ENCODE results near the gene INTS11. TPM values are rescaled to one million over a fixed set of nuclear protein-coding genes. Genes with fewer than 3 reads are reported as not detected.

The INTS11 gene
- total and polyA plus RNA-seq, 4 donors, result 39.8 to 206 (median 114) TPM

DNA sequence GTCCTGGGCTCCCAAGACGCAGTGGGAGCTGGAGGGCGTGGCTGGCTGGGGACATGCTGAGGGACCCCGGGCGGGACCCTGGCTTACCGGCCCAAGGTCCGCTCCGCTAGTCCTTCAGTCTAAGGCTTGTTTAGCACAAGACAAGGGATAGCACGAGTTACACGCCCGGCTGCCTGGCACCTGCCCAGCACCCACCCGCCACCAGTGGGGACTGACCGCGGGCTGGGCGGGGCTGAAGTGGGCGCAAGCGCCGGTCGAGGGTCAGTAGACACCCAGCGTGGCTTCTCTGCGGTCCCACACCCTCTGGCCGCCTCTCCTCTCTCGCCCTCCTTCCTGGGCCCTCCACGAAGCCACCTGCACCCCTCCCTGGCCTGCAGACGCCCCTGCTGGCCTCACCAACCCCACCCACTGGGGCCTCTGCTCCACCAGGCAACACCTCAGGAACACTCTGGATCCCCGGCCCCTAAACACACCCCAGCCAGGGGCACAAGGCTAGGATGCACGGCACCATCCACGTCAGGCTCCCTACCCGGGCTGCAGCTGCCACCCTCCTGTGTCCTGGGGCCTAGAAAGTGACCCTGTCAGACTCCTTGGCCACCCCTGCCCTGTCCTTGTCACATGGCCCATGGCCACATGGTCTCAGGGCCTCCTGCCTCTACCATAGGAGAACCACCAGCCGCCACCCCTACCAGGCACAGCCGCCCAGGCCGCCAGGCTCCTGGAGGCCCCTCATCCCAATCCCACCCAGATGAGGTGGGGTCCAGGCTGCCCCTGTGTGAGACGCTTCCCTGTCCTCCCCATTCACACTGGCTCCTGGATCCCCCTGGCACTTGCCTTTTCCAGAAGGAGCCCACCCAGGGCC lies 12.7 kb upstream of the INTS11 start:
- no peak for DNase-seq (ENCODE audit: low read depth in 4 of 6, low spot score in 6 of 6)
- Histone ChIP-seq H3K9me3 (ENCODE audit: control insufficient read depth, insufficient read depth, low read length) (no peaks in the 10 kb centered on the region), H3K36me3 (ENCODE audit: control insufficient read depth, insufficient read depth, low read length) (peaks cover 100% of the 10 kb centered on the region), H3K27ac (ENCODE audit: low read depth, low read length) (no peak overlapping the region), H3K27me3 (ENCODE audit: control insufficient read depth, insufficient read depth, low read length) (no peaks in the 10 kb centered on the region), H3K4me3 (ENCODE audit: low read depth, low read length) (no peak overlapping the region), H3K4me1 (ENCODE audit: control insufficient read depth, insufficient read depth, low read length) (no peaks in the 10 kb centered on the region)
- WGBS (ENCODE audit: insufficient coverage), result 95% methylated on average over 31 of the region's 32 CpGs

DNA sequence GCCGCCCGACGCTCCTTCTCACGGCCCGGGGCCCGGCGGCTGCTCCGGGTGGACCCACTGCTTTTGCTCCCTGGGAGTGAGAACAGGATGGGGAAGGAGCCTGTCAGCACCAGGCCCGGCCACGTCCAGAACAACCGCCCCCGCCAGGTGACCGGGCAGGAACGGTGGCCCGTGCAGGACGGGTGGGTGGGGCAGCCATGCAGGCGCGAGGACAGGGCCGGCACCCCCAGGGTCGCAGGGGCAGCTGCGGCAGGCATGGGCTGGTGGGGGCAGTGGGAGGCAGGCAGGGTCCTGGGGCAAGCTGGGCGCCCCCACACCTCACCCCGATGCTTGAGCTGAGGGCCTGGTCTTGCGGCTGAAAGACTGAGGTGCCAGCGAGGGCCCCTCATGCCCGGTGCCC lies 12.0 kb upstream of the INTS11 start:
- peaks cover 94% of the 10 kb centered on the region for H3K36me3 ChIP-seq (ENCODE audit: control insufficient read depth, insufficient read depth, low read length)
- H3K4me1 ChIP-seq (ENCODE audit: control insufficient read depth, insufficient read depth, low read length), result peaks cover 1% of the 10 kb centered on the region
- H3K27me3 ChIP-seq (ENCODE audit: control insufficient read depth, insufficient read depth, low read length), result no peaks in the 10 kb centered on the region
- H3K27ac ChIP-seq (ENCODE audit: low read depth, low read length), result no peak overlapping the region
- DNase-seq (ENCODE audit: low read depth in 4 of 6, low spot score in 6 of 6), result no peak
- H3K4me3 ChIP-seq (ENCODE audit: low read depth, low read length), result no peak overlapping the region
- 89% methylated on average over 25 of the region's 26 CpGs for WGBS (ENCODE audit: insufficient coverage)
- H3K9me3 ChIP-seq (ENCODE audit: control insufficient read depth, insufficient read depth, low read length), result no peaks in the 10 kb centered on the region

DNA sequence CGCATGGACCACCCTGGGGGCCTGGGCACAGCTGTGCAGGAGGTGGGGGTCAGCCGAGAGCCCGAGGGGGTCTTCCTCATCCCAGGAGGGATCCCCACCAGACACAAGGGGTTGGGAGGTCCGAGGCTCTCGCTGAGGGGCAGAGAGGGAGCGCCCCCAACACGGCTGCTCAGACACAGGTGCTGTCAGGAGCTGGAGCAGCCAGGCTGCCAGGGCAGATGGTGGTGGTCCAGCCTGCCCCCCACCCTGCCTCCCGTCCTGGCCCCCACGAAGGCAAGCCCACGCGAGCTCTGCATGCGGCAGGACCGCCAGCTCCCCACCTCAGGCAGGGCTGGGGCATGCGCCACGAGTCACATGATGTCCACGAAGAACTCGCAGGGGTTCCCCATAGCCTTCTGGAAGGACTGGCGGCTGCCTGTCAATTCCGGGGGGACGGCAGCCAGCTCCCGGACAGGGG lies 11.4 kb upstream of the INTS11 start:
- peaks cover 7% of the 10 kb centered on the region for H3K4me1 ChIP-seq (ENCODE audit: control insufficient read depth, insufficient read depth, low read length)
- H3K9me3 ChIP-seq (ENCODE audit: control insufficient read depth, insufficient read depth, low read length), result no peaks in the 10 kb centered on the region
- no peak for DNase-seq (ENCODE audit: low read depth in 4 of 6, low spot score in 6 of 6)
- WGBS (ENCODE audit: insufficient coverage), result 83% methylated on average over 18 of the region's 21 CpGs
- H3K4me3 ChIP-seq (ENCODE audit: low read depth, low read length), result no peak overlapping the region
- H3K36me3 ChIP-seq (ENCODE audit: control insufficient read depth, insufficient read depth, low read length), result peaks cover 94% of the 10 kb centered on the region
- H3K27me3 ChIP-seq (ENCODE audit: control insufficient read depth, insufficient read depth, low read length), result no peaks in the 10 kb centered on the region
- H3K27ac ChIP-seq (ENCODE audit: low read depth, low read length), result no peak overlapping the region

DNA sequence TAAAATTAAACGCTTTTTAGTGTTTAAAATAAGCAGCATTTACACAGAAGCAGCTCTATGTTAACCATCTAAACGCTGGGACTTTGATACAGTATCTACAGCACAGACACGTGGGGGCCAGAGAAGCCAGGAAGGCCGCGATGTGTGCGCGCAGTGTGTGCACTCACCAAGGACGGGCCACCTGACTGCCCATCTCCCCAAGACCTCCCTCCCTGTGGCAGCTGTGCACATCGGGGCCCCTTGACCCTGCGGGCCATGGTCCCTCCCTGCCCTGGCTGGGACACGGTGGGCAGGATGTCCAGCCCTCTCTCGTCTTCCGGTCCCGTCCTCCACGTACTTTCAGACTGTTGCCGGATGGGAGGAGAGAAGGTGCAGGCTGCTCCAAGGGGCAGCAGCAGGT lies 10.8 kb upstream of the INTS11 start:
- 67% methylated on average over 7 of the region's 16 CpGs for WGBS (ENCODE audit: insufficient coverage)
- Histone ChIP-seq H3K9me3 (ENCODE audit: control insufficient read depth, insufficient read depth, low read length) (no peaks in the 10 kb centered on the region), H3K27me3 (ENCODE audit: control insufficient read depth, insufficient read depth, low read length) (no peaks in the 10 kb centered on the region), H3K4me3 (ENCODE audit: low read depth, low read length) (no peak overlapping the region), H3K27ac (ENCODE audit: low read depth, low read length) (no peak overlapping the region), H3K36me3 (ENCODE audit: control insufficient read depth, insufficient read depth, low read length) (peaks cover 94% of the 10 kb centered on the region), H3K4me1 (ENCODE audit: control insufficient read depth, insufficient read depth, low read length) (peaks cover 13% of the 10 kb centered on the region)
- no peak for DNase-seq (ENCODE audit: low read depth in 4 of 6, low spot score in 6 of 6)

DNA sequence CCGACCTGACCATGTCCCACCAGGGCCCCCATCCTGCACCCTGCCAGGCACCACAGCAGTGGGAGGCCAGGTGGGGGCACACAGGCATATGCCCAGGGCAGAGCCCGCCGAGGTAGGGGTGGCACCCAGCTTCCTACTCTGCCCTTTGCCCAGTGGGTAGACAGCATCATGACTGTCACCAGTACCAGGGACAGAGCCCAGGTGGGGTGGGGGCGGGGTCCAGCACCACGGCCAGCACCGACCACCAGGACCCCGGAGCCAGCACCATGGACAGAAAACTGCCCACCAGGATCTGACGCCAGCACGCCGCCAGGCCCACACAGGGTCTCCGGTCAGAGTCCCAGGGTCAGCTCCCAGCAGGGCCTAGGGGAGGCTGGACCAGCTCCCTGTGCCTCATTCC lies 10.4 kb upstream of the INTS11 start:
- WGBS (ENCODE audit: insufficient coverage), result 52% methylated on average over 11 of the region's 11 CpGs
- peaks cover 13% of the 10 kb centered on the region for H3K4me1 ChIP-seq (ENCODE audit: control insufficient read depth, insufficient read depth, low read length)
- DNase-seq (ENCODE audit: low read depth in 4 of 6, low spot score in 6 of 6), result no peak
- H3K4me3 ChIP-seq (ENCODE audit: low read depth, low read length), result no peak overlapping the region
- peaks cover 93% of the 10 kb centered on the region for H3K36me3 ChIP-seq (ENCODE audit: control insufficient read depth, insufficient read depth, low read length)
- no peak overlapping the region for H3K27ac ChIP-seq (ENCODE audit: low read depth, low read length)
- no peaks in the 10 kb centered on the region for H3K9me3 ChIP-seq (ENCODE audit: control insufficient read depth, insufficient read depth, low read length)
- H3K27me3 ChIP-seq (ENCODE audit: control insufficient read depth, insufficient read depth, low read length), result no peaks in the 10 kb centered on the region

DNA sequence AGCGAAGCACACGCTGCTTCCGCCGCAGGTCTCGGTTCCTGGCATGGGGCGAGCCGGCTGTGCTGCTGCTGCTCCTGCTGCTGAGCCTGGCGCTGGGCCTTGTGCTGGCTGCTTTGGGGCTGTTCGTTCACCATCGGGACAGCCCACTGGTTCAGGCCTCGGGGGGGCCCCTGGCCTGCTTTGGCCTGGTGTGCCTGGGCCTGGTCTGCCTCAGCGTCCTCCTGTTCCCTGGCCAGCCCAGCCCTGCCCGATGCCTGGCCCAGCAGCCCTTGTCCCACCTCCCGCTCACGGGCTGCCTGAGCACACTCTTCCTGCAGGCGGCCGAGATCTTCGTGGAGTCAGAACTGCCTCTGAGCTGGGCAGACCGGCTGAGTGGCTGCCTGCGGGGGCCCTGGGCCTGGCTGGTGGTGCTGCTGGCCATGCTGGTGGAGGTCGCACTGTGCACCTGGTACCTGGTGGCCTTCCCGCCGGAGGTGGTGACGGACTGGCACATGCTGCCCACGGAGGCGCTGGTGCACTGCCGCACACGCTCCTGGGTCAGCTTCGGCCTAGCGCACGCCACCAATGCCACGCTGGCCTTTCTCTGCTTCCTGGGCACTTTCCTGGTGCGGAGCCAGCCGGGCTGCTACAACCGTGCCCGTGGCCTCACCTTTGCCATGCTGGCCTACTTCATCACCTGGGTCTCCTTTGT lies 9.2 kb upstream of the INTS11 start:
- H3K36me3 ChIP-seq (ENCODE audit: control insufficient read depth, insufficient read depth, low read length), result peaks cover 93% of the 10 kb centered on the region

DNA sequence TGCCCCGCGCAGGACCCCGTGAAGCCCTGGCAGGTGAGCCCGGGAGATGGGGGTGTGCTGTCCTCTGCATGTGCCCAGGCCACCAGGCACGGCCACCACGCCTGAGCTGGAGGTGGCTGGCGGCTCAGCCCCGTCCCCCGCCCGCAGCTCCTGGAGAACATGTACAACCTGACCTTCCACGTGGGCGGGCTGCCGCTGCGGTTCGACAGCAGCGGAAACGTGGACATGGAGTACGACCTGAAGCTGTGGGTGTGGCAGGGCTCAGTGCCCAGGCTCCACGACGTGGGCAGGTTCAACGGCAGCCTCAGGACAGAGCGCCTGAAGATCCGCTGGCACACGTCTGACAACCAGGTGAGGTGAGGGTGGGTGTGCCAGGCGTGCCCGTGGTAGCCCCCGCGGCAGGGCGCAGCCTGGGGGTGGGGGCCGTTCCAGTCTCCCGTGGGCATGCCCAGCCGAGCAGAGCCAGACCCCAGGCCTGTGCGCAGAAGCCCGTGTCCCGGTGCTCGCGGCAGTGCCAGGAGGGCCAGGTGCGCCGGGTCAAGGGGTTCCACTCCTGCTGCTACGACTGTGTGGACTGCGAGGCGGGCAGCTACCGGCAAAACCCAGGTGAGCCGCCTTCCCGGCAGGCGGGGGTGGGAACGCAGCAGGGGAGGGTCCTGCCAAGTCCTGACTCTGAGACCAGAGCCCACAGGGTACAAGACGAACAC lies 8.5 kb upstream of the INTS11 start:
- H3K36me3 ChIP-seq (ENCODE audit: control insufficient read depth, insufficient read depth, low read length), result peaks cover 93% of the 10 kb centered on the region
- no peaks in the 10 kb centered on the region for H3K9me3 ChIP-seq (ENCODE audit: control insufficient read depth, insufficient read depth, low read length)
- DNase-seq (ENCODE audit: low read depth in 4 of 6, low spot score in 6 of 6), result no peak
- H3K27me3 ChIP-seq (ENCODE audit: control insufficient read depth, insufficient read depth, low read length), result no peaks in the 10 kb centered on the region
- H3K4me1 ChIP-seq (ENCODE audit: control insufficient read depth, insufficient read depth, low read length), result peaks cover 13% of the 10 kb centered on the region
- no peak overlapping the region for H3K27ac ChIP-seq (ENCODE audit: low read depth, low read length)
- 92% methylated on average over 48 of the region's 48 CpGs for WGBS (ENCODE audit: insufficient coverage)
- H3K4me3 ChIP-seq (ENCODE audit: low read depth, low read length), result no peak overlapping the region

More for the DNA sequence above, 9.2 kb upstream of the INTS11 start:
- DNase-seq (ENCODE audit: low read depth in 4 of 6, low spot score in 6 of 6), result no peak
- Histone ChIP-seq H3K4me3 (ENCODE audit: low read depth, low read length) (no peak overlapping the region), H3K27me3 (ENCODE audit: control insufficient read depth, insufficient read depth, low read length) (no peaks in the 10 kb centered on the region), H3K9me3 (ENCODE audit: control insufficient read depth, insufficient read depth, low read length) (no peaks in the 10 kb centered on the region), H3K27ac (ENCODE audit: low read depth, low read length) (no peak overlapping the region), H3K4me1 (ENCODE audit: control insufficient read depth, insufficient read depth, low read length) (peaks cover 13% of the 10 kb centered on the region)
- WGBS (ENCODE audit: insufficient coverage), result 87% methylated on average over 36 of the region's 36 CpGs

DNA sequence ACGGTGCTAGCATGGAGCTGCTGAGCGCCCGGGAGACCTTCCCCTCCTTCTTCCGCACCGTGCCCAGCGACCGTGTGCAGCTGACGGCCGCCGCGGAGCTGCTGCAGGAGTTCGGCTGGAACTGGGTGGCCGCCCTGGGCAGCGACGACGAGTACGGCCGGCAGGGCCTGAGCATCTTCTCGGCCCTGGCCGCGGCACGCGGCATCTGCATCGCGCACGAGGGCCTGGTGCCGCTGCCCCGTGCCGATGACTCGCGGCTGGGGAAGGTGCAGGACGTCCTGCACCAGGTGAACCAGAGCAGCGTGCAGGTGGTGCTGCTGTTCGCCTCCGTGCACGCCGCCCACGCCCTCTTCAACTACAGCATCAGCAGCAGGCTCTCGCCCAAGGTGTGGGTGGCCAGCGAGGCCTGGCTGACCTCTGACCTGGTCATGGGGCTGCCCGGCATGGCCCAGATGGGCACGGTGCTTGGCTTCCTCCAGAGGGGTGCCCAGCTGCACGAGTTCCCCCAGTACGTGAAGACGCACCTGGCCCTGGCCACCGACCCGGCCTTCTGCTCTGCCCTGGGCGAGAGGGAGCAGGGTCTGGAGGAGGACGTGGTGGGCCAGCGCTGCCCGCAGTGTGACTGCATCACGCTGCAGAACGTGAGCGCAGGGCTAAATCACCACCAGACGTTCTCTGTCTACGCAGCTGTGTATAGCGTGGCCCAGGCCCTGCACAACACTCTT lies 7.7 kb upstream of the INTS11 start:
- DNase-seq (ENCODE audit: low read depth in 4 of 6, low spot score in 6 of 6), result no peak
- H3K36me3 ChIP-seq (ENCODE audit: control insufficient read depth, insufficient read depth, low read length), result peaks cover 93% of the 10 kb centered on the region
- WGBS (ENCODE audit: insufficient coverage), result 83% methylated on average over 56 of the region's 57 CpGs
- peaks cover 13% of the 10 kb centered on the region for H3K4me1 ChIP-seq (ENCODE audit: control insufficient read depth, insufficient read depth, low read length)
- no peak overlapping the region for H3K4me3 ChIP-seq (ENCODE audit: low read depth, low read length)
- H3K27ac ChIP-seq (ENCODE audit: low read depth, low read length), result no peak overlapping the region
- no peaks in the 10 kb centered on the region for H3K27me3 ChIP-seq (ENCODE audit: control insufficient read depth, insufficient read depth, low read length)
- H3K9me3 ChIP-seq (ENCODE audit: control insufficient read depth, insufficient read depth, low read length), result no peaks in the 10 kb centered on the region

All from spinal cord (tissue), 10 donors.